ENCODE measurements around the gene SYT5.

- TF ChIP-seq RNF2 (IDR thresholded peaks at IDR 0.05; ENCODE audit: borderline replicate concordance, low read depth, low read length, missing control alignments, poor library complexity, severe bottlenecking), result no peak
- TF ChIP-seq POLR2A (IDR thresholded peaks at IDR 0.05; ENCODE audit: control extremely low read depth in 1 of 2, low read depth in 2 of 2, low read length in 2 of 2), result no peak
- TF ChIP-seq EP300 (IDR thresholded peaks at IDR 0.05; ENCODE audit: borderline replicate concordance in 1 of 2, low read depth in 2 of 2, low read length in 2 of 2), result no peak
- TF ChIP-seq CTCF (IDR thresholded peaks at IDR 0.05; ENCODE audit: control extremely low read depth in 1 of 3, insufficient read depth in 1 of 3, low read depth in 1 of 3, low read length in 3 of 3), result no peak
- no peak for TF ChIP-seq MAX (IDR thresholded peaks at IDR 0.05)
- no peak for TF ChIP-seq POLR2AphosphoS5 (IDR thresholded peaks at IDR 0.05; ENCODE audit: low read depth, low read length)
- no peak for TF ChIP-seq CEBPB (IDR thresholded peaks at IDR 0.05; ENCODE audit: low read depth, low read length)
- no peak for TF ChIP-seq FOSL1 (IDR thresholded peaks at IDR 0.05; ENCODE audit: insufficient read depth, low read depth, low read length)
- no peak for TF ChIP-seq CBX8 (IDR thresholded peaks at IDR 0.05; ENCODE audit: borderline replicate concordance, low read depth, low read length)
- no peak for TF ChIP-seq TAF1 (IDR thresholded peaks at IDR 0.05; ENCODE audit: low read depth, low read length)
- no peak for TF ChIP-seq EZH2 (IDR thresholded peaks at IDR 0.05; ENCODE audit: low read depth, low read length, severe bottlenecking)
- TF ChIP-seq ZNF274 (IDR thresholded peaks at IDR 0.05; ENCODE audit: borderline replicate concordance, extremely low read depth, low read length), result no peak
- TF ChIP-seq GABPA (IDR thresholded peaks at IDR 0.05; ENCODE audit: borderline replicate concordance, insufficient read depth, low read length), result no peak
Observed at GRCh38 chr19:55188625-55189024, 8.5 kb upstream of the SYT5 start.

All from H1 (cell line).